NCI-H2029 treated with DMSO at 0.1 percent for 48 hours (cell line): ENCODE data around the gene CCDC107.
A peak's percentile ranks its signal among the peaks of the same experiment; 100 is the strongest.

ENCODE experiments used
- DNase-seq: peaks from one replicate; lab custom pipeline; 2025; lab: John Stamatoyannopoulos, UW

Gene CCDC107

GRCh38 chr9:35684921-35685320, 26.8 kb downstream of the CCDC107 start:
- DNase-seq, result no peak

- no peak for DNase-seq
These were observed 27.4 kb downstream of the CCDC107 start for GRCh38 chr9:35685506-35685905.

- no peak for DNase-seq
These were observed 28.4 kb downstream of the CCDC107 start for GRCh38 chr9:35686222-35687203.

DNA sequence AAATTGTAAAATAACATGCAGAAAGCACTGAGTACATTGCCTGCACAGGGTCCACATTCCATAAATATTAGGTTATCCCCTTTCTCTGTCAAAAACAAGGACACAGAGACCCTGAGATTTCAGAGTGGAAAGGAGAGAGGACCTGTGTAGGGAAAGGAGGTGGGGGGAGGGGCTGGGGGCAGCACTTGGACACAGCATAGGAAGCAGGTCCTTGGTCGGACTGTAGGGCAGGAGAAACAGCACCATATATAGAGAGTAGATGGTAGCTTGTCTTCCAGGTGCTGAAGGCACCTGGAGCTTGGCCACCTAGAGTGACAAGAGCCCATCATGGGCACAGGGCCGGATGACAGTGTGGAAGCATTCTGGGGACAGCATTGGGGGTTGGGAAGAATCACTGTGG, 29.2 kb downstream of the CCDC107 start:
- DNase-seq, result no peak

DNA sequence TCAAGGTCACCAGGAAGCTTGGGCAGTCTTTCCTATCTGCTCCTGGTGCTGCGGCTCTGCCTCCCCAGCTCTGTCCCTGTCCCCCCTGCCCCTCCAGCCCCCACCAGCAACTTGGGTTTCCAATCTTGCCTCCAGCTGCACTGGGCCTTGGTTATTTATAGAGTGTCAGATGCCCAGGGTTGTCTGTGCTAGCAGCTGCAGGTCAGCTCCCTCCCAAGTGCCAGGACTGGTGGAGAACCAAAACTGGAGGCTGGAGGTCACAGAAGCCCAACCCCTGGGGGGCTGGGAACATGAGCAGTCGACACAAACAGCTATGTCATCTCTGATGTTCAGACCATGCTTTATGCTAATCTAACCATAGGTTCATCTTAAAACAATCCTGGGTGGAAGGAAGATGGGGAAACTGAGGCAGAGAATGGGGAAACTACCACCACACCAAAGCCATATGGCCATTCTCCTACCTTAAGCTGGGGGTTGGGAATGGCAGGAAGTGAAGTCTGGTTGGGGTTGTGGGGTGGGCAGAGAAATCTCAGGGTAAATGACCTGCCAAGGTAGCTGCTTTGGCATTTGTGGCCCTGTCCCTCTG, 30.0 kb downstream of the CCDC107 start:
- no peak for DNase-seq

GRCh38 chr9:35688558-35689541, 30.8 kb downstream of the CCDC107 start:
- no peak for DNase-seq

GRCh38 chr9:35689542-35690293, 31.6 kb downstream of the CCDC107 start, which contains the start of gene TPM2:
TSS of gene TPM2 (minus strand) at chr9:35689925. CDS start at chr9:35689817, 108 bp downstream.
- DNase-seq, result no peak

DNA sequence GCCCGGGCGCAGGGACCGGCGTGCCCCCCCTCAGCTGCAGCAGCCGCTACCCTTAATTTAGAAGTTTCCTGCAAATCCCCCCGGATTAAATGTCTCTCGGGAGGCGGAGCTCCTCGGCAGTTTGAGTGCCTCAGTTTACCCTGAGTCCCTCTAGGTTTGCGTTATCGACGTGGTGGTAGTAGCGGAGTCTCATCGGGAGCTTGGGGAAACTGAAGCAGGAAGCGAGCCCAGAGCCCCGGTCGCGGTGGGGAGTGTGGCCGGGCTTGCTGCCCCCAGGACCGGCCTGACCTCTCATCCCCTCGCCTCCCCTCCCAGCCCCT, 32.2 kb downstream of the CCDC107 start:
- no peak for DNase-seq

DNA sequence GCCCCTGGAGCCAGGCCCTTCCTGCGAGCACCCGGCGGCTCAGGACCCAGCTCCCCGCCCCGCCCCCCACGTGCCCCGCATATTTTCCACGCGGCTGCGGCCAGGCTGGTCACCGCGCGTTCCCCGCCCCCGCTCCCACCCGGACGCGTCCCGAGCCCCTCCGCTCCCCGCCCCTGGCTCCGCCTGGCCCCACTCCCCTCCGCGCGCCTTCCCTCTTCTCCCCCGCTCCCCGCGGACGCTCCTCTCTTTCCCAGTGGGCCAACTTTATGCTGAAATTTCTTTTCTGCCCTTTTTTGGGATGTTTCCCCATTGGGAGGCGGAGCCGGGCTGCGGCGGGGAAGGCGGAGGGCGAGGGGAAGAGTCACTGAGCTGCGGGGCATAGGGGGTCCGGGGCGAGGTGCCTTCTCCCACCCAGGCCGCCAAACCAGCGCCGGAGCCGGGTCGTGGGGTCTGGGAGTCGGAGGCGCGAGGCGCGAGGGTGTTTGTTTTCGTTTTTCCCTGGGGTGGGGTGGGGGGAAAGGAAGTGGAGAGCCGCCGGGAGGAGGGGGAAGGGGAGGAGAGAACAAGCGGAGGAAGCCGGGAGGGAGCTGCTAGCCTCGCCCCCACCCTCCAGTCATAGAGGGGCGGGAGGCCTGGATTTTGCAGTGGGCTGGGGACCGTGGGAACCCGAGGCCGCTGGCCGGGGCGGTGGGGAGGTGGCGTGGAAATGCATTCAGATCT, 32.7 kb downstream of the CCDC107 start:
- no peak for DNase-seq

DNA sequence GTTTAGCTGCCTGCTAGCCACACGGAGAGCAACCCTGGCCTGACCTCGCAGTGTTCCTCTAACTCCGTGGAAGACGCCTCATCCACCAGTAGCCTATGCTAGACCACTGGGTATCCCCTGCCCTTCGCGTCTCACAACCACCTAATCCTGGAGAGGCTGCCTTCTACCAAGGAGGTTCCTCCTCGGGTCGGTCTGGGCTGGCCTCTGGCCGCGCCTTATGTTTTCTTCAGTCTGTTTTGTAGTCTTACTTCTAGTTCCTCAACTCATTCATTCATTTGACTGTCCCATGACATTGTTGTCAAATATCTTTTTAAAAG, 33.2 kb downstream of the CCDC107 start:
- DNase-seq, result no peak

DNA sequence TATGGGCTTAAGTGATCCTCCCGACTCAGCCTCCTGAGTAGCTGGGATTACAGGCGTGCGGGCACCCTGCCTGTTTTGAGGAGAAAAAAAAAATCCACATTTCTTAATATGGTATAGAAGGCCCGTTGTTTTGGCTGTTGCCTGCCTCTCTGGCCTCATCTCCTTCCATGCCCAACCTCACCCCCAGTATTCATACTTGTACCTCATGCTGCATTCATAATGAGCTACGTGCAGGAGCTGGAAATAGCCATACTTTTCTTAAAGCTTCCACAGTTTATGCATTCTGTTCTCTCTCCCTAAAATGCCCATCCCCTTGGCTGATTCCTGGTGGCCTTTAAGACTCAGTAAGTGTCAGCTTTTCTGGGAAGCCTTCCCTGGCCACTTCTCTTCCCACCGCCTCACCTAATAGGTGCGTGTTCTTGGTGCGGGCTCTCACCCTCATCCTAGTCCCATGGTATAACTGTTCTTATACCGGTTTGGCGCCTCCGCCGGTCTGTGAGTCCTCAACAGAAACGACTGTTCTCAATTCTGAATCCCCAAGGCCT, 33.7 kb downstream of the CCDC107 start:
- DNase-seq, result no peak

DNA sequence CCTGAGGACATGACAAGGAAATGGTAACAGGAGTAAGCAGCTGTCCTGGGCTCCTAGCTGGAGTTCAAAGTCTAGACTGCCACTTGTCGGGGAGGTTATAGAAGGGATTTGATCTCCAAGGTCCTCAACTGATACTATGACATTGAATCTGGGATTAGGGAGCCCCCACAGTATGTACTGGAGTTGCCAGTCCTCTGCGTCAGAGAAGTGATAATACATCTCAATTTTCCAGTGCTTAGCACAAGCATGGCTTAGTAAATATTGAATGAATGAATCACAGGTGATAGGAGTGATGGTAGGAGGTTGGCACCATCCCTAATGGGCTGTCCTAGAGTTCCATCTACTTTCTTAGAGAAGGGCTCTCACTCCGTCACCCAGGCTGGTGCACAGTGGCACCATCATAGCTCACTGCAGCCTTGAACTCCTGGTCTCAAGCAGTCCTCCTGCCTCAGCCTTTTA, 37.9 kb downstream of the CCDC107 start:
- no peak for DNase-seq

DNA sequence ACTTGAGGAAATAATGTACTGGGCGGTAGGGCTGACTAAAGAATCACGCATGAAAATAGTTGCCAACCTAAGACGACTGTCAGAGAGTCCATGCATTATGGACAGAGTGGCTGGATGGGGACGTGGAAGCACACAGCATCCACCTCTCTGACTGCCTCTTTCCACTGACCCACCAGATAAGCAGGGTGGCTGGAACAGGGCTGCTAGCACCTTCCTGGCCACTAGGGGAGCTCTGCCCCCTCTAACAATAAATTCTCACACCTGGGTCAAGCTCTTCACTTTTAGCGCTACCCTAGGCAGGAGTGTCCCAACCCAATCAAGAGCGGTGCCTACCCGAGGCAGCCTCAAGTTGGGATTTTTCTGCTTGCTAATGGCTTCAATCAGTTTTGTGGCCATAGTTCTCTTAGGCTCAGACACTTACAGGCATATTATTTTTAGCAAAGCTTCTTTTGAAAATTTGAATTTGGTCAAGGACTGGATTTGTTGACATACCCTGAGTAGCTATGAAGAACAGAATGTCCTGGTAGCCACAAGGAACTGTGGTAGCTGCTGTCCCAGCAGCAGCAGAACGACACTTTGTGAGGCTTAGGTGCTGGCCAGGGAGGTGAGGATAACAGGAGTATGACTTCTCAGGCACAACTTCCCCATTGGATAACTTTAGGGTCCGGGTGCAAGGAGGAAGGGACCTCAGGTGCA, 38.6 kb downstream of the CCDC107 start:
- DNase-seq, result peak; percentile 34

DNA sequence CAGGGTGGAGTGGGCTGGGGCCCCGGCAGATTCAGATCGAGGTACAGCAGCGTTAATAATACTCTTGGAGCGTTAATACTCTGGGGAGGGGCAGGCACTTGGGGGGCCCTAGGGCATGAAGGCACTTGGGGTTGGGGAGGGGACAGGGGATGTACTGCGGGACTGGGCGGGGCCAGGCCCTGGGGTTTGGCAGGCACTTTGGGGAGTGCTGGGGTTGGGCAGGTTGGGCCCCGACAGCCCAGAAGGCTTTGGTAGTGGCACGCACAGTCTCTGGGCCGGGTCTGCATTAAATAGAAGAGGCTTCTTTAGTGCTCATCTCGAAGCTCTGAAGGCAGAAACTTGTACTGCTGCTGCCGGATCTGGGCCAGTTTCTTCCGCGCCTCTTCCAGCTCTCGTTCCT, 39.4 kb downstream of the CCDC107 start:
- no peak for DNase-seq

DNA sequence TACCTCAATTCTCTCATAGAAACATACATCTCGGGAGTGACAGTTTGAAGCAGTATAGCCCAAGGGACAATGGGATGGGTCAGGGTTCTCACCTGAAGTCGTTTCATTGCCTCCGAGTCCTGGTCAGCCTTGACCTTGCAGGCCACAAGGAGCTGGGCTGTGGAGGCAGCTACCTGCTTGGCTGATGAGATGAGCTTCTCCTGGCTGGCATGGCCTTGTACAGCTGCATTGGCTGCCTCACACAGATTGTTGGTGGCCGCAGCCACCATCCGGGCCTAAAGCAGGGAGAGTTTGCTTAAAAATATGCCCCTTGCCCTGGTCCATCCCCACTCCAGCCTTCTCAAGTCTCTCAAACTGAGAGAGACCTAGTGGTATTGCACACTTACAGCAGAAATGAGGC, 40.1 kb downstream of the CCDC107 start:
- no peak for DNase-seq

GRCh38 chr9:35700031-35700430, 41.9 kb downstream of the CCDC107 start:
- DNase-seq, result no peak

DNA sequence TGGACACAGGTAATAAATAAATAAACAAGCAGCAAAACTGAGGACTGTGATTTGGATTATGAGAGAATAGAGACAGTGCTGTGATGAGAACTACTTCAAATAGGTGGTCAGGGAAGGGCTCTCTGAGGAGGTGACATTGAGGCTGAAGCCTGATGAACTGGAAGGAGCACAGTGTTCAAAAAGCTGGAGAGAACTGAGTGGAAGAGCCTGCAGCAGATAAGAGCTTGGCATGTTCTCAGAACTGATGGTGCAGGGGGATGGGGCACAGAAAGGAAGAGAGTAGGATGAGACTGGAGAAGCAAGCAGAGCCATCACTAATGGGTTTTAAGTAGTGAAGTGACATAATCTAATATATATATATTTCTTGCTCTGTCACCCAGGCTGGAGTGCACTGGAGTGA, 42.9 kb downstream of the CCDC107 start:
- no peak for DNase-seq

DNA sequence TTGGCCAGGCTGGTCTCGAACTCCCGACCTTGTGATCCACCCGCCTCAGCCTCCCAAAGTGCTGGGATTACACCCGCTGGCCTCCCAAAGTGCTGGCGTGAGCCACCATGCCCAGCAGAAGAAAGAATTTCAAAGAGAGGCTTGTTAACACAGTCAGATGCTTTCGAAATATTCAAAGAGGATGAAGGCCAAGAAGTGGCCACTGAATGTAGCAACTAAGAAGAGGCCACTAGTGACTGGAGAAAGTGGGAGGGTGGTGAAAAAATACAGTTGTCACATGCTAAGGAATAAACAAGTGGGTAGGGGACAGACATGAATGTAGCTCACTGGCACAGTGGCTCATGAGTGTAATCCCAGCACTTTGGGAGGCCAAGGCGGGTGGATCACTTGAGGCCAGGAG, 44.6 kb downstream of the CCDC107 start:
- DNase-seq, result no peak

GRCh38 chr9:35703906-35704672, 46.0 kb downstream of the CCDC107 start:
- no peak for DNase-seq
